NCI-H1105 treated with DMSO at 0.1 percent for 48 hours (cell line): ENCODE data around the gene DZIP3.
"Not testable (repeated sequence)": the region's sequence is repeated elsewhere in the genome, so short reads cannot be mapped to it uniquely, and the experiment has no call there.

Source experiments
- DNase-seq: peaks from one replicate; lab custom pipeline; 2025; lab: John Stamatoyannopoulos, UW

The DZIP3 gene

GRCh38 chr3:108598375-108598774, 8.9 kb downstream of the DZIP3 start:
- no peak for DNase-seq

GRCh38 chr3:108599677-108600409, 10.3 kb downstream of the DZIP3 start:
- no peak for DNase-seq

GRCh38 chr3:108602249-108602934, 12.9 kb downstream of the DZIP3 start:
- DNase-seq = no peak

- DNase-seq = no peak
Measured at GRCh38 chr3:108602935-108603294, 13.4 kb downstream of the DZIP3 start.

- no peak for DNase-seq
Measured at GRCh38 chr3:108603691-108604090, 14.2 kb downstream of the DZIP3 start.

GRCh38 chr3:108605028-108605427, 15.5 kb downstream of the DZIP3 start:
- no peak for DNase-seq

GRCh38 chr3:108605491-108605890, 16.0 kb downstream of the DZIP3 start:
- DNase-seq = no peak

GRCh38 chr3:108608750-108609149, 19.2 kb downstream of the DZIP3 start:
- no peak for DNase-seq

GRCh38 chr3:108610651-108611050, 21.1 kb downstream of the DZIP3 start:
- DNase-seq = no peak

GRCh38 chr3:108616090-108616489, 26.6 kb downstream of the DZIP3 start:
- not testable (repeated sequence) for DNase-seq

GRCh38 chr3:108620250-108620649, 30.7 kb downstream of the DZIP3 start:
- peak; percentile 26 for DNase-seq

GRCh38 chr3:108623504-108623903, 34.0 kb downstream of the DZIP3 start:
- DNase-seq = no peak

- DNase-seq = no peak
Measured at GRCh38 chr3:108629974-108630373, 40.5 kb downstream of the DZIP3 start.

GRCh38 chr3:108642526-108642925, 53.0 kb downstream of the DZIP3 start:
- DNase-seq = no peak

- no peak for DNase-seq
Measured at GRCh38 chr3:108645364-108645763, 55.8 kb downstream of the DZIP3 start.

GRCh38 chr3:108655664-108656063, 66.1 kb downstream of the DZIP3 start:
- not testable (repeated sequence) for DNase-seq

GRCh38 chr3:108661699-108662098, 72.2 kb downstream of the DZIP3 start:
- no peak for DNase-seq

GRCh38 chr3:108662142-108662738, 72.7 kb downstream of the DZIP3 start:
- DNase-seq = peak; percentile 86

- no peak for DNase-seq
Measured at GRCh38 chr3:108664266-108664665, 74.7 kb downstream of the DZIP3 start.

- no peak for DNase-seq
Measured at GRCh38 chr3:108667312-108667711, 77.8 kb downstream of the DZIP3 start.

GRCh38 chr3:108669208-108669607, 79.7 kb downstream of the DZIP3 start:
- no peak for DNase-seq

- DNase-seq = no peak
Measured at GRCh38 chr3:108672701-108673100, 83.2 kb downstream of the DZIP3 start.

- DNase-seq = no peak
Measured at GRCh38 chr3:108673988-108674661, 84.6 kb downstream of the DZIP3 start.
